Osteoblast (primary cell): ENCODE measurements around the gene MRPL54. TPM values are rescaled to one million over a fixed set of nuclear protein-coding genes. Genes with fewer than 3 reads are reported as not detected.

Experiments used
- DNase-seq: peaks from one replicate; pipeline ENCODE4 v3.0.0; 2011; ENCODE audit warnings: low spot score, mixed read lengths; ENCODE audit not compliant: insufficient read length; ENCODE audit errors: missing footprints
- H2AFZ ChIP-seq: 2 replicates; pipeline ENCODE4 v1.6.0; 2011; ENCODE audit warnings: mild to moderate bottlenecking, low read length
- H3K27ac ChIP-seq: 2 replicates; pipeline ENCODE4 v1.5.1; 2011; ENCODE audit warnings: mild to moderate bottlenecking, low read depth, low read length, moderate library complexity
- H3K27me3 ChIP-seq: 2 replicates; pipeline ENCODE4 v1.6.0; 2012; ENCODE audit warnings: mild to moderate bottlenecking, control low read depth, inconsistent platforms, low read length, moderate library complexity; ENCODE audit not compliant: insufficient read depth
- H3K36me3 ChIP-seq: 2 replicates; pipeline ENCODE4 v1.5.1; 2011; ENCODE audit warnings: mild to moderate bottlenecking, low read length, control low read depth, moderate library complexity; ENCODE audit not compliant: insufficient read depth
- H3K4me1 ChIP-seq: 2 replicates; pipeline ENCODE4 v1.5.1; 2011; ENCODE audit warnings: mild to moderate bottlenecking, low read length, control low read depth, moderate library complexity; ENCODE audit not compliant: insufficient read depth
- H3K4me2 ChIP-seq: 2 replicates; pipeline ENCODE4 v1.6.0; 2011; ENCODE audit warnings: mild to moderate bottlenecking, low read length; ENCODE audit not compliant: insufficient read depth
- H3K4me3 ChIP-seq: fragments of 200-600 bp; sonication (generic); 3 replicates; pipeline ENCODE4 v1.5.1; 2012; ENCODE audit warnings: mild to moderate bottlenecking, low read length, inconsistent platforms; ENCODE audit not compliant: insufficient read depth
- H3K79me2 ChIP-seq: 2 replicates; pipeline ENCODE4 v1.6.0; 2012; ENCODE audit warnings: mild to moderate bottlenecking, low read length, control low read depth, inconsistent platforms; ENCODE audit not compliant: insufficient read depth
- H3K9me3 ChIP-seq: 2 replicates; pipeline ENCODE4 v1.5.1; 2011; ENCODE audit warnings: low read depth, low read length, control low read depth
- H4K20me1 ChIP-seq: 2 replicates; pipeline ENCODE4 v1.6.0; 2012; ENCODE audit warnings: mild to moderate bottlenecking, low read length, control low read depth; ENCODE audit not compliant: insufficient read depth
- total RNA-seq: library from RNA; depleted of rRNA; stranded (reverse); fragments of >200 nt; gene quantifications from 2 replicates; pipeline ENCODE4 v1.2.3, GENCODE V29; 2012
- TF ChIP-seq, protein P1 (sequence below): IDR thresholded peaks from 2 replicates; pipeline ENCODE4 v1.5.1; 2011; ENCODE audit warnings: mild to moderate bottlenecking, low read depth, low read length, moderate library complexity; ENCODE audit errors: extremely low read depth

The MRPL54 gene
- total RNA-seq = 41.6 and 44.8 TPM in 2 replicates

DNA sequence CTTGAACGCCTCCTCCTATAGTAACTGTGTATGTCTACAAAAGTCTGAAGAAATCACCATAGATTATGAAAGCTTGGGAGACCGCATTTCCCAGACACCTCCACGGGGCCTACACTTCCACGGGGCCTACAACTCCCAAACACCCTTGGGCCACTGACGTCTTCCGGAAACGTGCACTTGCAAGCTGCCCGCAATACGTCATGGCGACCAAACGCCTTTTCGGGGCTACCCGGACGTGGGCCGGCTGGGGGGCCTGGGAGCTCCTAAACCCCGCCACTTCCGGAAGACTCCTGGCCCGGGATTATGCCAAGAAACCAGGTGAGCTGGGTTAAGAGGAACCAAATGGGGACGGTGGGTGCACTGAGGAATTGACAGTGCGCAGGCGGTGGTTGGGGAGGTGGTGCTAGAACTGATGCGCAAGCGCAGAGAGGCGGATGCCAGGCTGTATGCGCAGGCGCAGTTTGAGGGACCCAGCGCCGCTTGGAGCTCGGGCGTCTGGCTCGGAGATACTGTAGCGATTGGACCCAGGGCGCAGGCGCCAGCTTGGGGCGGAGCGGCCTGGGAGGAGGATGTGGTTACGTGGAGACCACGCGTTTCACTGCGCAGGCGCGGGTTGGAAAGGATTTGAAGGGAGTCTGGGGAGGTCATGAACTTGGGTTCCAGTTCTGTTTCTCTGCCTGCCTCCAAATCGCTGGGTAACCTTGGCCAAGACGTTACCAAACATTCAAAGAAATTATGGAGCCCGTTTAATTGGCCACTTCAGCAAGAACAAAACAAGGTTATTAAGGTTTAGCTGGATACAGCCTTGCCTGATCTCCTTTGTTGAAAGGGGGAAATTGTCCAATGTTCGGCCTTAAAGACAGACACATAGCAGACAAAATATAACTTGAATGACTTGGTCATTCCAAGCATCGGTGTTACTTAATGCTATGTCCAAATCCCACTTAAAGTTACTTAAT, at the start of gene MRPL54:
Gene MRPL54 (plus strand): TSS at position 182 of the 959 bp plus-strand sequence. CDS start 19 bp downstream, at position 201.
- peaks cover 17% of the 10 kb centered on the region for H3K36me3 ChIP-seq
- no peaks in the 10 kb centered on the region for H4K20me1 ChIP-seq
- H3K4me1 ChIP-seq = peaks cover 14% of the 10 kb centered on the region
- peak within 1 kb of the TSS; percentile 96 for H2AFZ ChIP-seq
- peak within 1 kb of the TSS; percentile 99 for H3K27ac ChIP-seq
- TF ChIP-seq, protein P1, sequence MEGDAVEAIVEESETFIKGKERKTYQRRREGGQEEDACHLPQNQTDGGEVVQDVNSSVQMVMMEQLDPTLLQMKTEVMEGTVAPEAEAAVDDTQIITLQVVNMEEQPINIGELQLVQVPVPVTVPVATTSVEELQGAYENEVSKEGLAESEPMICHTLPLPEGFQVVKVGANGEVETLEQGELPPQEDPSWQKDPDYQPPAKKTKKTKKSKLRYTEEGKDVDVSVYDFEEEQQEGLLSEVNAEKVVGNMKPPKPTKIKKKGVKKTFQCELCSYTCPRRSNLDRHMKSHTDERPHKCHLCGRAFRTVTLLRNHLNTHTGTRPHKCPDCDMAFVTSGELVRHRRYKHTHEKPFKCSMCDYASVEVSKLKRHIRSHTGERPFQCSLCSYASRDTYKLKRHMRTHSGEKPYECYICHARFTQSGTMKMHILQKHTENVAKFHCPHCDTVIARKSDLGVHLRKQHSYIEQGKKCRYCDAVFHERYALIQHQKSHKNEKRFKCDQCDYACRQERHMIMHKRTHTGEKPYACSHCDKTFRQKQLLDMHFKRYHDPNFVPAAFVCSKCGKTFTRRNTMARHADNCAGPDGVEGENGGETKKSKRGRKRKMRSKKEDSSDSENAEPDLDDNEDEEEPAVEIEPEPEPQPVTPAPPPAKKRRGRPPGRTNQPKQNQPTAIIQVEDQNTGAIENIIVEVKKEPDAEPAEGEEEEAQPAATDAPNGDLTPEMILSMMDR = no peak
- peaks cover 29% of the 10 kb centered on the region for H3K79me2 ChIP-seq
- H3K4me3 ChIP-seq = peak within 1 kb of the TSS; percentile 96
- H3K27me3 ChIP-seq = no peaks in the 10 kb centered on the region
- H3K9me3 ChIP-seq = no peaks in the 10 kb centered on the region
- peak; percentile 100 for DNase-seq
- H3K4me2 ChIP-seq = peak within 1 kb of the TSS; percentile 95

DNA sequence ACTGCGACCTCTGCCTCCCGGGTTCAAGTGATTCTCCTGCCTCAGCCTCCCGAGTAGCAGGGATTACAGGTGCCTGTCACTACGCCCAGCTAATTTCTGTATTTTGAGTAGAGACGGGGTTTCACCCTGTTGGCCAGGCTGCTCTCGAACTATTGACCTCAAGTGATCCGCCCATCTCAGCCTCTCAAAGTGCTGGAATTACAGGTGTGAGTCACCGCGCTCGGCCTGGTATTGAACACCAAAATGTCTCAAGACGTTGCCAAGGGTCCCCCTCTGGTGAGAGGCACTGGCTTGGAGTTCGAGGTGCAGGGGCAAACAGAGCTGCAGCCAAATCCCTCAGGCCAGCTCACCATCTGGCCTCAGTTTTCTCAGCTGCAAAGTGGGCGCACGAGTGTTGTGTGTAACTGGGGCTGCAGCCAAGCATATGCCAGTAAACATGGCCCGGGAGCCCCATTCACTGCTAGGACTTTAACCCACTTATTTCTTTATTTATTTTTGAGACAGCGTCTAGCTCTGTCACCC, 46.3 kb upstream of the MRPL54 start:
- no peaks in the 10 kb centered on the region for H3K4me1 ChIP-seq
- H3K4me3 ChIP-seq = no peak overlapping the region
- H4K20me1 ChIP-seq = no peaks in the 10 kb centered on the region
- H3K27me3 ChIP-seq = peaks cover 20% of the 10 kb centered on the region
- no peaks in the 10 kb centered on the region for H3K79me2 ChIP-seq
- H3K9me3 ChIP-seq = no peaks in the 10 kb centered on the region
- TF ChIP-seq, protein P1 = no peak
- no peak overlapping the region for H3K27ac ChIP-seq
- no peaks in the 10 kb centered on the region for H3K36me3 ChIP-seq
- DNase-seq = no peak
- H3K4me2 ChIP-seq = no peak overlapping the region
- no peak overlapping the region for H2AFZ ChIP-seq

DNA sequence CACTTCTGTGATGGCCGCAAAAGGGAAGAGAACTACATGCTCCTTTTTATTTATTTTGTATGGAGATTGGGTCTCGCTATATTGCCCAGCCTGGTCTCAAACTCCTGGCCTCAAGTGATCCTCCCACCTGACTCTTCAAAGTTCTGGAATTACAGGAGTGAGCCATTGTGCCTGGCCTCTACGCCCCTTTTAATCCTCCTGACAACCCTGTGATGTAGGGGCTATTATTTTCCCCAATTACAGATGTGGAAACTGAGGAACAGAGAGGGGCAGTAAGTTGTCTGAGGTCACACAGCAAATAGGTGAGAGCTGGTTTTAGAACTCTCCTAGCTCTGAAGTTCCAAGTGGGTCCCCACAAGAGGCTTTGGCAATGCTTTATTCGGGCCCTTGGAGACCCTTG, 42.6 kb upstream of the MRPL54 start:
- Histone ChIP-seq H3K27ac (no peak overlapping the region), H3K36me3 (no peaks in the 10 kb centered on the region)
- TF ChIP-seq, protein P1 = no peak

DNA sequence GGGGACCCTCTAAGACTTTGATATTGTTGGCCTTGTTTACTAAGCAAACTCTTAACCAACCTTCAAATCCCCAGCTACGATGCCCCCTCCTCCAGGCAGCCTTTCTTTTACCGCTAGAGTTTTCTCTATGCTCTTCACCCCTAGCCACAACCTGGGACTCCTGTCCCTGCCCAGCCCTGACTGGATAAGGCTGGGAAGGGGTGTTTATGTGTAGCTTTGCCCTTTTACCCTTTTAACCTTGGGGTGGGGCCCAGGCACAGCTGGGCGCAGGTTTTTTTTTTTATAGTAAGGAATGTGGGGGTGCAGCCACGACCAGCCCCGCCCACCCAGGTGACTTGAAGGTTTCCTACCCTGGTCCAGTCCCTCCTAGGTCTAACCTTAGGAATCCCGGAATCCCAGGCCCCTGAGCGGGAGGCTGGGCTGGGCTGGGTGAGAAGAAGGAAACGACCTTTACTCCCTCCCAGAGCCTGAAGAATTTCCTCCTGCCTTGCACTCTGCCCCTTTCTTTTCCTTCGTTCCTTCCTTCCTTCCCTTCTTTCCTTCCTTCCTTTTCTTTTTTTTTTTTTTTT, 42.0 kb upstream of the MRPL54 start:
- Histone ChIP-seq H2AFZ (no peak overlapping the region), H3K27ac (no peak overlapping the region), H3K36me3 (no peaks in the 10 kb centered on the region), H3K4me1 (no peaks in the 10 kb centered on the region), H3K9me3 (no peaks in the 10 kb centered on the region), H3K27me3 (peaks cover 32% of the 10 kb centered on the region), H3K4me2 (no peak overlapping the region), H4K20me1 (no peaks in the 10 kb centered on the region), H3K79me2 (no peaks in the 10 kb centered on the region), H3K4me3 (no peak overlapping the region)
- DNase-seq = peak; percentile 65
- TF ChIP-seq, protein P1 = no peak

More for the DNA sequence above, 42.6 kb upstream of the MRPL54 start:
- DNase-seq = no peak
- H3K4me2 ChIP-seq = no peak overlapping the region
- no peak overlapping the region for H3K4me3 ChIP-seq
- no peaks in the 10 kb centered on the region for H3K4me1 ChIP-seq
- H3K9me3 ChIP-seq = no peaks in the 10 kb centered on the region
- H4K20me1 ChIP-seq = no peaks in the 10 kb centered on the region
- H3K79me2 ChIP-seq = no peaks in the 10 kb centered on the region
- peaks cover 32% of the 10 kb centered on the region for H3K27me3 ChIP-seq
- no peak overlapping the region for H2AFZ ChIP-seq
